GM18499 (cell line): ENCODE data around the gene MAB21L4.

Source experiments
- ATAC-seq: cut with Tn5 transposase; IDR thresholded peaks from one replicate; pipeline ENCODE4 v1.9.1; 2021; ENCODE audit warnings: moderate number of reproducible peaks; ENCODE audit not compliant: insufficient read depth, unreplicated experiment

The MAB21L4 gene

DNA sequence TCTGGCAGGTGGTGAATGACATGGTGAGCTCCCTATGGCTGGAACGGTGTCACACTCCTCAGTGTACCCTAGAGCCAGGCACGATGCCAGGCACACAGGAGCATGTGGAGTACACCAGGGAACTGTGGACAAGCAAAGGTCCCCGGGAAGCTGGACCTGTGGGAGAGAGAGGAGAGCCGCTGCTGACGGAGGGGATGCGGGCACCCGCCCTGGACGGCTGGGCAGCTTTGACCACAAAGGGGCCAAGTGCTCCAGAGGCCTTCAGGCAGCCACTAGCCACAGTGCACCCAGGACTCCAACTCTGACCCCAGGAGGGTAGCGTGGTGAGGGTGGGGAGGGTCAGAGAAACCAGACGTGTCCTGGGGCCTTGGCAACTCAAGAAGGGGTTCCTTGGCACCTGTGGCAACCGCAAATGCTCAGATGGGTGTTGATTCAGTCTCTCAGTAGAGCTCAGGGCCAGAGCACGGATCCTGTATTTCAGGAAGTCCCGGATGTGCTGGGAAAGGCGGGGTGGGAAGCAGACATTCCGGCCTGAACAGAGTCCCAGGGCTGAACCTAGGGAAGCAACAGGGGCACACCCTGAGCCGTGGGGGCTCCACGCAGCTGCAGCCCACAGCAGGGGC, 2.3 kb upstream of the MAB21L4 start:
- ATAC-seq, result no peak

GRCh38 chr2:240896871-240897692, 1.1 kb upstream of the MAB21L4 start:
- ATAC-seq, result no peak

DNA sequence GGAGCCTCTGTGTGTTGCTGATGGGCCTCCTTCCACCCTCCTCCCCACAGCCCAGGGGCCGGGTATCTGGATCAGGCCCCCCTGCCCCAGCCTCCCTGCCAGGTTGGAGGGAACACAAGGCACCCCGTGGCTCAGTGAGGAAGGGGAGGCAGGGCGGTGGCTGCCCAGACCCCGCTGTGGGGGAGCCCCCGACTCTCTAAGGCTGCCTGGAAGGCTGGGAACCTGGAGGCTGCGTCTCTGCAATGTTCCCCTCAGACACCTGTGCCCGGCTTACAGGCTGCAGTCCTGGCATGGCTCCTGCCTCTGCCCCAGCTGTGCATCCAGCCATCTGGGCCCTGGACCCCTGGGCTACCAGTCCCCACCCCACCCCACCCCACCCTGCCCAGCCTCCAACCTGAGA, 438 bp upstream of the MAB21L4 start:
- ATAC-seq, result no peak

- no peak for ATAC-seq
Measured at GRCh38 chr2:240894836-240895558, 959 bp downstream of the MAB21L4 start.

GRCh38 chr2:240894006-240894405, 1.9 kb downstream of the MAB21L4 start:
- ATAC-seq, result no peak

- ATAC-seq, result no peak
Measured at GRCh38 chr2:240893363-240893844, 2.6 kb downstream of the MAB21L4 start.

DNA sequence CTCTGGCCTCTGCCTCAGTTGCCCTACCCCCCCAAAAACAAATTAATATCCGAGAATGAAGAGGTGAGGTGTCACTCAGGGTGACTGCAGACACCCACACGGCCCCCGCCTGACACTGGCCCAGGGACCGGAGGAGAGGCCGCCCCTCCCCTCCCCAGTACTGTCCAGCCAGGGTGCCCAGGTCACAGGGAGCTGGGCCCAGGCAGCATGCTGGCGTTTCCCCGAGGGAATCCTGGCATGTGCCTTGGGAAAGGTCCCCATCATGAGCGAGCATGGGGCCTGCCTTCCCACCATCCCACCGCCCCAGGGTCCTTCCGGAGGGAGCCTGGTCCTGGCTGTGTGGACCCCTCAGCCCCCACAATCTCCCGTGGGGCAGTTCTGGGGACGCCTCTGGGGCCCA, 3.0 kb downstream of the MAB21L4 start:
- no peak for ATAC-seq

GRCh38 chr2:240892356-240892755, 3.6 kb downstream of the MAB21L4 start:
- no peak for ATAC-seq

DNA sequence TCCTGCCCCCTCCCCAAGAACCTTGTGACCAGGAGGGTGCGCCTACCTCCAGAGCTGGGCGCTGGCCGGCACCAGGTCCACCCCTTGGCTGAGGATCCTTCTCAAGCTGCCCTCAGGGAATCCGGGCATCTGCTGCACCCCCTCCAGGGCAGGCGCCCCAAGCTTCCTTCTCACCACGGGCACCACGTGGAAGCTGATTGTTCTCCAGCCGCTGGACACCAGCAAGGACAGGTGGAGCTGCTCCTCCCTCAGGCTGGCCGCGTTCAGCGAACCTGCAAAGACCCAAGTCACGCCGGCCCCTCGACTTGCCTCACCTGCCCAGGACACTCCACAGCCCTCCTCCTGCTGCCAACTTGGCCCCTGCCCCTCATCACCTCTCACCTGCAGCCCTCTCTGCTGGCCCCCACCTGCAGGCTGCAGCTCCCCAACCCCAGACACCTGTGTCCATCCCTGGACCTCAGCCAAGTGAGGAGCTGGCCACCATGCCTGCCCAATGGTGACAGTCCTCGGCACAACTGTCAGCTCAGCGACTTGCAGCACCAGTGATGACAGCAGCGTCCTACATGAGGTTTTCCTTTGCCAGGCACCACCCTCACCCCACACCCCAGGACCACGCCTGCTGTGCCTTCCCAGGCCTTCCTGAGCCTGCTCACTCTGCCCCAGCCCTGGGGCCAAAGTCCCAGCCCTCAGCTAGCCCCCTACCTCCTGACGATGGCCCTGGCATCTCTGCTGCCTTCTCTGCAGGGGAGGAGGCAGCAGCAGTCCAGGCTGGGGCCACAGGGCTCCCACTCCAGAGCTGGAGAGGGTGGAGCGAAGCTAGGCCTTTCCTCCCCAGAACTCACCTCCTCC, 4.2 kb downstream of the MAB21L4 start:
- ATAC-seq, result no peak

GRCh38 chr2:240890691-240891090, 5.3 kb downstream of the MAB21L4 start:
- ATAC-seq, result no peak

DNA sequence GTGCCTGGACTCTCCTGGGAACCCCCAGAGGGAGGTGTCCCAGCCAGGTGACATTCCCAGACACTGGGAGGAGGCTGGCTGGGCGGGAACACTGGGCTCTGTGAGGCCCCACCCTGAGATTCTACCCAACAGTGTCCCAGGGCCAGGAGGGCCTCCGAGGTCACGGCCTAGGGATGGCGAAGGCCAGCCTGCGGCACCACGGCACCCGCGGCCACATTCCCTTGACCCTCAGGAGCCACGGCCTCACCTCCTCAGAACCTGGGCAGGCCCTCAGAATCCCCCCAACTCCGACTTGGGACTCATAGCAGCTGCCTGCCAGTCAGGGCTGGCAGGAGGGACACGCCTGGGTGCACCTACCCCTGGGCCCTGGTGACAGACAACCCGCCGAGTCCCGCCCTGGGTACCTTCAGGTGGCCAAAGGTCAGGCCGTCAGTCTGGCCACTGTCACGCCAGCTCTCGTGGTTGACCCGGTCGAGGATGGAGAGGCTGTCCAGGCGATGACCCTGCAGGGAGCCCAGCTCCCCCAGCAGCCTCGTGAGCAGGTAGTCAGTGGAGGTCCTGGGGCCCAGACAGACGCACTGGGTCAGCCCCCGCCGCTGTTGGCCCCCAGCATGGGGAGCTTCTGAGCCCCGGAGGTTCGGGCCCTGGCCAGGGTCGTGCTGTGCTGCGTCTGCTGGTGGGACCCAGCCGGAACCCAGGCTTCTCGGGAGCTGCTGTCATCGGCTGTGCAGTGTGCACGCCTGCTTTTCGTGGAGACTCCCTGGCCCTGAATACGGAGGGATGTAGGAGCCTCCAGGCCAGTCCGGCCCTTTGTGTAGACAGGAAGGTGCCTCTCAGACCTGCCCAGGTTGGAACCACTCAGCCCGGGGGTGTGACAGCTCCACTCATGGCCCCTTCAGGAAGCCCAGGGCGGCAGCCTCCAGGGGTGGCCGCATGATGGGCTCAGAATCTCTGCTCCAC, 6.1 kb downstream of the MAB21L4 start:
- ATAC-seq, result no peak

DNA sequence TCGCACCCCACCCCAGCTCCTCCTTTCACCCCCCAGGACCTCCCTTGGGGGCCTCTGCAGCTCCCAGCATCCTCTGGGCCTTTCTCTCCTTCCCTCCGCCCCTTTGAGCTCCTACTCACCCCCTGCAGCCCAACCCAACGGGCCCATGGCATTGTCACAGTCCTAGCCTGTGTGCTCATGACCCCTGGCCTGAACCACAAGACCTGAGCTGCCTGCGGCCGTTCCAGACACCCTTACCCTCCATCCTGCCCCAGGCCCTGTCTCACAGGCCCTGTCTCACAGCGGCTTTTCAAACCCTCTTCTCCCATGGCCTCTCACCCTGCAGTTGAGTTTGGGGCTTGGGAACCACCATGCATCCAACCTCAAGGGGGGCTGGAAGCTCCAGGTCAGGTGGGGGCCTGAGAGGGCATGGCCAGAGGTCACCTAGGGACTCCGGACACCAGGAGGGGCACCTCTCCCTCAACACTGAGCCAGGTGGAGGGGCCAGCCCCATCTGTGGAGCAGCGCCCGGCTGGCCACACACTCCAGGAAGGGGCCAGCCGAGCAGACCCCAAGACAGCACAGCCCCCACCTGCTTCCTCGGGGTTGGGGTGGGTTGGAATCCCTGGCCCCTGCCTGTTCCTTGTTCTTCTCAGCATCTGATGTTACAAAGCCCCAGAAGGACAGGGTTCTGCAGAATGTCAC, 6.9 kb downstream of the MAB21L4 start:
- no peak for ATAC-seq

DNA sequence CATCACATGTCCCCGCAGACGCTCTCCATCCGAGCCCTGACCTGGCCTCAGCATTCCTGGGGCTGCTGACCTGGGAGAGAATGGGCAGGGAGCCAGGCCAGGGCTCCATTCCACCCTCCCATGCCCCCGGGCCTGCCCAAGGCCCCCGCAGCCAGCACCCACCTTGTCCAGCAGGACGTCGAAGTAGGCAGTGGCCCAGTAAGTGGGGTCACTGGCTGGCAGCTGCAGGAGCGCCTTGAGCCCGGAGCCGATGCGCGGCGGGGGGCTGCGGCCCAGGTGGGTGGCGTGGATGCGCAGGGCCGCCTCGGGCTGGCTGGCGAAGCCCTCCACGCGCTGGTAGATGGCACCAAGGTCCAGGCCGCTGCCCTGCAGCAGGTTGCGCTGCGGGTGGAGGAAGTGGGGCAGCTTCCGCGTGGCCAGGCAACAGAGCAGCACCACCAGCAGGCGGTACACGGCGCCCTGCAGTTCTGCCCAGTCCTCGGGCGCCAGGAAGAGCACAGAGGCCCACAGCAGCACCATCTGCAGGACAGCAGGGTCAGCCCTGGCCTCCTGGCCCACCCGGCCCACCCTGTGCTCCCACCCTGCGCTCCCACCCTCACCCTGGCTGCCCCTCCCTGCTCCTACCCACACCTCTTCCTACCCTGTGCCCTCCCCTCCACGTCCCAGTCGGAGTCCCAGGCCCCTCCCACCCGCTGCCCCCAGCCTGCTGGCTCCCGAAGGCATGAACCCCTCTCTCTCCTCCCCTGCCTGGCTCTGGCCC, 7.6 kb downstream of the MAB21L4 start:
- ATAC-seq, result no peak

GRCh38 chr2:240887631-240888030, 8.3 kb downstream of the MAB21L4 start:
- ATAC-seq, result no peak

GRCh38 chr2:240886678-240887609, 9.0 kb downstream of the MAB21L4 start:
- no peak for ATAC-seq

DNA sequence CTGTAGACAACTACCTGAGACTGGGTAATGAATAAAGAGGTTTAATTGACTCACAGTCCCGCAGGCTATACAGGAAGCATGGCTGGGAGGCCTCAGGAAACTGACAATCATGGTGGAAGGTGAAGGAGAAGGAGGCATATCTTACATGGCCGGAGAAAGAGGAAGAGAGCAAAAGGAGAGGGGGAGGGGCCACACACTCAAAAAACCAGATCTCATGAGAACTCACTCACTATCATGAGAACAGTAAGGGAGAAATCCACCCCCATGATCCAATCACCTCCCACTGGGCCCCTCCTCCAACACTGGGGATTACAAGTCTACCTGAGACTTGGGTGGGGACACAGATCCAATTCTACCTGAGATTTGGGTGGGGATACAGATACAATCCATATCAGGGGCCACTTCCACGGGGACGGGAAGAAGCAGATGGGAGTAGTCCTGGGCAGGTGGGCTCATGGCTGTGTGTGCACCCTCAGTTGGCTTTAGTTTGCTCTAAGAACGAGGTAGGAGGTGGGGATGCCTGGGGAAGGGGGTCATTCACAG, 9.9 kb downstream of the MAB21L4 start:
- ATAC-seq, result no peak

DNA sequence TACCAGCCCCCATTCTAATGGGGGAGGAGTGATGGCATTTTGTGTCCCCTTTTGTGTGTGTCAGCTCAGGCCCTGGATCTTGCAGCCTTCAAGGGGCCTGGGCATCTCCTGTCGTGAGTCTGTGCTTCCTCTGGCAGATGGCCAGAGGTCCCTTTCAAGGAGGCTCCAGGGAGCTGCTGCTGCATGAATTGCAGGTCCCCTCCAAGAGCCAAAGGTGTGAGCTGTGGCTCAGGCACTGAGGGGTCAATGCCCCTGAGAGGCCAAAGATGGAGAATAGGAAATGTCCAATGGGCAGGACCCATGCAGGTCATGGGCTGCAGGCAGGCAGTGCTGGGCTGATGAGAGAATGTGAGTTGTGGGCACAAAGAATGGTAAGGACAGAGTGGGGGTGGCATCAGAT, 10.4 kb downstream of the MAB21L4 start:
- ATAC-seq, result no peak
